Adipocyte (in vitro differentiated cells): ENCODE measurements around the gene KCTD10.
"Not testable (repeated sequence)": the region's sequence is repeated elsewhere in the genome, so short reads cannot be mapped to it uniquely, and the experiment has no call there.

Experiments used
- DNase-seq: peaks from one replicate; pipeline ENCODE4 v3.0.0-alpha.2; 2015; ENCODE audit warnings: low read depth
- H3K27me3 ChIP-seq: replicated peaks from 2 replicates; pipeline ENCODE4 v1.7.0; 2013; ENCODE audit warnings: mild to moderate bottlenecking, low read length, moderate library complexity; ENCODE audit not compliant: control insufficient read depth, insufficient read depth
- H3K36me3 ChIP-seq: 2 replicates; pipeline ENCODE4 v1.7.0; 2013; ENCODE audit warnings: low read length, mild to moderate bottlenecking, moderate library complexity; ENCODE audit not compliant: control insufficient read depth, insufficient read depth, severe bottlenecking
- H3K4me1 ChIP-seq: 2 replicates; pipeline ENCODE4 v1.7.0; 2013; ENCODE audit warnings: mild to moderate bottlenecking, low read length, moderate library complexity; ENCODE audit not compliant: control insufficient read depth, insufficient read depth
- H3K4me3 ChIP-seq: 2 replicates; pipeline ENCODE4 v1.7.0; 2013; ENCODE audit warnings: mild to moderate bottlenecking, low read length, moderate library complexity
- H3K9ac ChIP-seq: 2 replicates; pipeline ENCODE4 v1.7.0; 2013; ENCODE audit warnings: mild to moderate bottlenecking, low read length, moderate library complexity
- H3K9me3 ChIP-seq: 2 replicates; pipeline ENCODE4 v1.7.0; 2013; ENCODE audit warnings: mild to moderate bottlenecking, low read length, moderate library complexity; ENCODE audit not compliant: control insufficient read depth

Gene KCTD10

DNA sequence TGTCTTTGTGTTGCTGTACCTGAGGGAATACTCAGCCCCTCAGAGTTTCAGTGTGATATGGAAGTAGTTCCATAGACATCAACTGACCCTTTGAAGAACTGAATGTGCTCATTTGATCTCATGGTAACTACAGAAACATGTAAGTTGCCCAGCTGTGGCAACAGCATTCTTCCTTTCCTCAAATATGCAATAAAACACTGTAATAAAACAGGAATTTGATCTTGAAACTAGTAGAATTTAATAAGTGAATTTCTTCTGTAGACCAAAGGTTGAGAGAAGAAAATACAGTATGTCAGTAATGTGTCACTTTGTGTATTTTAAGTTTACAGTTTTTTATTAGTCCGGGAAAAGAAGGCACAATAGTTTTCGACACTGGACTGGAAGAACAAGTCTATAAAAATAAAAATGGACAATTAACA lies 31.9 kb downstream of the KCTD10 start:
- Histone ChIP-seq H3K36me3 (peaks cover 19% of the 10 kb centered on the region), H3K9me3 (no peaks in the 10 kb centered on the region), H3K27me3 (no peaks in the 10 kb centered on the region), H3K4me3 (no peak overlapping the region), H3K4me1 (peaks cover 62% of the 10 kb centered on the region), H3K9ac (peak overlapping the region; percentile 57)
- peak; percentile 85 for DNase-seq

DNA sequence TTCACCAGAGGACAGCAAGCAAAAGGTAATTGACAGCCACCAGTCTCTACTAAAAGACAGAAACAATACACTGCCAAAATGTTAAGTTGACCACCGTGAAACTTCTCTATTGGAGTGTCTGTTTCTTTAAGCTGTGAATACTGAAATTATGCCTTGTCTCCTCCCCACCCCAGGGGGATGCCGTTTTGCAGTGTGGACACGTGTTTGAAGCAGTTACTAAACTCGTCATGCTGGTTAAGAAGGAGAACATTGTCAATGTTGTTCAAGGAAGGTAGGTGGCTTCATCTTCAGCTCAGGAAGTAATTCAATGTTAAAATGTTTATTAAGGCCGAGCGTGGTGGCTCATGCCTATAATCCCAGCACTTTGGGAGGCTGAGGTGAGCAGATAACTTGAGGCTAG lies 32.8 kb downstream of the KCTD10 start:
- H3K4me3 ChIP-seq: no peak overlapping the region
- peaks cover 69% of the 10 kb centered on the region for H3K4me1 ChIP-seq
- no peaks in the 10 kb centered on the region for H3K9me3 ChIP-seq
- peak overlapping the region; percentile 57 for H3K9ac ChIP-seq
- DNase-seq: no peak
- peaks cover 19% of the 10 kb centered on the region for H3K36me3 ChIP-seq
- no peaks in the 10 kb centered on the region for H3K27me3 ChIP-seq

DNA sequence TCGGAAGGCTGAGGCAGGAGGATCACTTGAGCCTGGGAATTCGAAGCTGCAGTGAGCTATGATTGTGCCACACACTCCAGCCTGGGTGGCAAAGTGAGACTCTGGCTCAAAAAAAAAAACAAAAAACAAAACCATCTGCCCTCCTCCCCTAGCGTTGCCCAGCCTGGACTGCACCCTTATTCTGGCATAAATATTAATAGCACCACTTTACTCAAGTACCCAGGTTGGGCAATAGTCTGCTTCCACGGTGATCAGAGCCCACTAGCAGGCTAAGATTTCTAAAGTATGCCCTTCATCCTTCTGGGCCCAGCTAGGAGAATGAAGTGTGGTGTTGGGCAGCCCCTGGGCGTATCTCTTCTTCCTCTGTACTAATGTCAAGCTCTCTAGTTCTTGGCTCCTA lies 33.3 kb downstream of the KCTD10 start:
- peaks cover 68% of the 10 kb centered on the region for H3K4me1 ChIP-seq
- no peaks in the 10 kb centered on the region for H3K27me3 ChIP-seq
- no peak overlapping the region for H3K4me3 ChIP-seq
- peaks cover 19% of the 10 kb centered on the region for H3K36me3 ChIP-seq
- peak; percentile 29 for DNase-seq
- H3K9ac ChIP-seq: peak overlapping the region; percentile 39
- no peaks in the 10 kb centered on the region for H3K9me3 ChIP-seq

DNA sequence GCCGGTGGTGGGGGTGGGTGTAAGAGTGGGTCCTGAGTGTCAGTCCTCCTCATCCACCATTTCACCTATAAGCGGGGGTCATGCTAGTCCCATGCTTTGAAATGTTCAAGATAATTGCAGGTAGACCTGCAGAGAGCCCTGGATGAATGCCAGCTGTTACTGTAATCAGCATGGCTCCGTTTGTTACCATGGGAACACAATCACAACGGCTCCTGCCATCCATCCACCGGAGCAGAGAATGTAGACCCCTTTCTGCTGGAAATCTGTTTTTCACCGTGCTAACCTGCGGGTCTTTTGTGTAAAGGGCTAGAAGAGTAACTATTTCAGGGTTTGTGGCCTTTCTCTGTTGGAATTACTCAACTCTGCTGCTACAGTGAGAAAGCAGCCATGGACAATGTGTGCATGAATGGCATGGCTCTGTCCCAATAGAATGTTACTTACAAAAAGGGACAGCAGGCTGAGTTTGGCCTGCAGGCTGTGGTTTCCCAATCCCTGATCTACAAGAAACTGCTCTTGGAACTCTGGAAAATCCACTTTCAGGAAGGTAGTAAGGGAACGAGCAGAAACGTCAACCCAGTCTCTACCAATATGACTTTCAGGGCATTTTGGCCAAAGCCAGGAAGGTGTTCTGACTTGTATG lies 36.1 kb downstream of the KCTD10 start:
- Histone ChIP-seq H3K9me3 (no peaks in the 10 kb centered on the region), H3K9ac (peak overlapping the region; percentile 17), H3K4me1 (peaks cover 59% of the 10 kb centered on the region), H3K36me3 (no peaks in the 10 kb centered on the region), H3K27me3 (no peaks in the 10 kb centered on the region), H3K4me3 (peak overlapping the region; percentile 4)
- DNase-seq: peak; percentile 57

DNA sequence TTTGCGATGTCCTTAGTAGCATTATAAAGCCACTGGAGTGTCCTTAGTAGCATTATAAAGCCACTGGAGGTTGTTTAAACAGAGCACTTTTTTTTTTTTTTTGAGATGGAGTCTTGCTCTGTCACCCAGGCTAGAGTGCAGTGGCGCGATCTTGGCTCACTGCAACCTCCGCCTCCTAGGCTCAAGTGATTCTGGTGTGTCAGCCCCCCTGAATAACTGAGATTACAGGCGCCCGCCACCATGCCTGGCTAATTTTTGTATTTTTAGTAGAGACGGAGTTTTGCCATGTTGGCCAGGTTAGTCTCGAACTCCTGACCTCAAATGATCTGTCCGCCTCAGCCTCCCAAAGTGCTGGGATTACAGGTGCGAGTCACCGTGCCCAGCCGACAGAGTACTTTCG lies 37.1 kb downstream of the KCTD10 start:
- H3K9ac ChIP-seq, H3K36me3 ChIP-seq, H3K4me3 ChIP-seq, H3K27me3 ChIP-seq, DNase-seq, H3K9me3 ChIP-seq: not testable (repeated sequence)
- peaks cover 49% of the 10 kb centered on the region for H3K4me1 ChIP-seq

DNA sequence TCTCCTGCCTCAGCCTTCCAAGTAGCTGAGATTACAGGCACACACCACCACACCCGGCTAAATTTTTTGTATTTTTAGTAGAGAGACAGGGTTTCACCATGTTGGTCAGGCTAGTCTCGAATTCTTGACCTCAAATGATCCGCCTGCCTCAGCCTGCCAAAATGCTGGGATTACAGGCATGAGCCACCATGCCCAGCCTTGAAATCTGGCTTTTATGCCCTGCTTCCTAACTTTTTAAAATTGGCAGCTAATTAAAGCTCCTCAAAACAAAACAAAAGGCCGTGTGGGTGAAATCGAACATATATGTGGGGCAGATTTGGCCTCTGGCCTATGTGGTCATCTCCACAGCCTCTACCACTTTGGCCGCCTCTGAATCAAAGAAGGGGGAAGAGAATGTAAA lies 37.9 kb downstream of the KCTD10 start:
- H3K36me3 ChIP-seq: no peaks in the 10 kb centered on the region

DNA sequence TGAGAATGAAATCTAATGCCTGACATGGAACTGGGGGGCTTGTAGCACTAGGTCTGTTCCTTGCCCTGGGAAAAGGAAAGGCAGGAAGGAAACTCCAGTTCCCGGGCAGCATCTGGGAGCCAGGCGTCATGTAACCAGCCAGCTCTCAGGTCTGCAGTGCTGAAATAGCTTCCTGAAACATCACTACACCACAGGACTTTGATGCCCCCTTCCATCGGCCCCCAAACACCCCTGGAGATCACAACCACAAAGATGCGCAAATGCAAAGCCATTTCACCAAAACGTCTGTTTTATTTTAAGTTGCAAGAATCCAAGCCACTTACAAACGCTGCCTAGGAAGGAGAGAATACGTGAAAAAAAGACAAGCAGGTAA lies 40.9 kb downstream of the KCTD10 start:
- H3K9me3 ChIP-seq: no peaks in the 10 kb centered on the region
- no peak overlapping the region for H3K9ac ChIP-seq
- no peak for DNase-seq
- H3K27me3 ChIP-seq: no peaks in the 10 kb centered on the region
- peaks cover 32% of the 10 kb centered on the region for H3K4me1 ChIP-seq
- no peaks in the 10 kb centered on the region for H3K36me3 ChIP-seq
- no peak overlapping the region for H3K4me3 ChIP-seq

More for the DNA sequence above, 37.9 kb downstream of the KCTD10 start:
- H3K4me1 ChIP-seq: peaks cover 41% of the 10 kb centered on the region
- H3K9me3 ChIP-seq: no peaks in the 10 kb centered on the region
- no peaks in the 10 kb centered on the region for H3K27me3 ChIP-seq
- no peak overlapping the region for H3K4me3 ChIP-seq
- no peak for DNase-seq
- no peak overlapping the region for H3K9ac ChIP-seq

DNA sequence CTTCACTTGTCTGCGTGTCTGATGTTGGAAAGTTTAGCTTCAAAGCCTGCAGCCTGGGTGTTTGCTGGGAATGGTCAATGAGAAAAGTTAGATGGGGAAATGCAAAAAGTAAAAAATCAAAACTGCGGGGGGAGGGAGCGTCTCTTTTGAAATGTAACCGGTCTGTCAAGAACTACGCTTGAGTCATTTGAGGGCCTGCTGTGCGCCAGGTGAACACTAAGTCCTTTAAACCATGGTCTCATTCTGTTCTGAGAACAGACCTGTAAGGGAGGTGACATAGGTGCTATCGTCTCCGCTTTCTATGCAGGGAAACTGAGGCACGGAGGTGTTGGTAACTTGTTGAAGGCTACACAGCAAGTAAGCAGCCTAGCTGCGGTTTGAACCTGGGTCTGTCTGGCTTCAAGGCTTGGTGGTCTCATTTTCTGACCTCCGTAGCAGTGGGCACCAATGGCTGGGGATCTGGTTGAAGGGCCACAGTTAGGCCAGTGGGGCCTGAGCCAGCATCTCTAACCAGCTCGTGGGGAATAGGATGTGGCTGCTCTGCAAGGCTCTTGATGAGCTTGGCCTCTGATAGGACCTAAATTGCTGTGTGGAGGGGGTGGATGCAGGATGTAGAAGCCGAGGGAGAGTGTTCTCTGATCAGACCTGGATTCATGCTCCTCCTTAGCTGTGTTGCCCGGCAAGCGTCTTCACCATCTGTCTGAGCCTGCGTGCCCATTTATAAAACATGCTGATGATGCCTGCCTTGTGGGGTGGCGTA lies 41.5 kb downstream of the KCTD10 start:
- Histone ChIP-seq H3K36me3 (no peaks in the 10 kb centered on the region), H3K9ac (no peak overlapping the region), H3K4me1 (peaks cover 27% of the 10 kb centered on the region), H3K27me3 (no peaks in the 10 kb centered on the region), H3K9me3 (no peaks in the 10 kb centered on the region), H3K4me3 (no peak overlapping the region)
- no peak for DNase-seq

DNA sequence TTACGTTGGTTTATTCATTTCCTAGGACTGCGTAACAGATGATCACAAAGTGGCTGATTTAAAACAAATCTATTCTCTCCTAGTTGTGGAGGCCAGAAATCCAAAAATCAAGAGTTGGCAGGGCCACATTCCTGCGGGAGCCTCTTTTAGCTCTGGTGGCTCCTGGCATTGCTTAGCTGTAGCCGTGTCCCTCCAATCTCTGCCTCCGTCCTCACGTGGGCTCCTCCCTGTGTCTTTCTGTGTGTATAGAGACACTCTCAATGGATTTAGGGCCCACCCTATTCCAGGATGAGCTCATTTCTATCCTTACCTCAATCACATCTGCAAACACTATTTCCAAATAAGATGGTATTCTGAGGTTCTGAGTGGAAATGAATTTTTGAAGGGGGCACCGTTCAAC lies 42.5 kb downstream of the KCTD10 start:
- H3K27me3 ChIP-seq: no peaks in the 10 kb centered on the region
- peaks cover 19% of the 10 kb centered on the region for H3K4me1 ChIP-seq
- no peak overlapping the region for H3K4me3 ChIP-seq
- H3K9ac ChIP-seq: no peak overlapping the region
- no peak for DNase-seq
- H3K36me3 ChIP-seq: no peaks in the 10 kb centered on the region
- no peaks in the 10 kb centered on the region for H3K9me3 ChIP-seq

DNA sequence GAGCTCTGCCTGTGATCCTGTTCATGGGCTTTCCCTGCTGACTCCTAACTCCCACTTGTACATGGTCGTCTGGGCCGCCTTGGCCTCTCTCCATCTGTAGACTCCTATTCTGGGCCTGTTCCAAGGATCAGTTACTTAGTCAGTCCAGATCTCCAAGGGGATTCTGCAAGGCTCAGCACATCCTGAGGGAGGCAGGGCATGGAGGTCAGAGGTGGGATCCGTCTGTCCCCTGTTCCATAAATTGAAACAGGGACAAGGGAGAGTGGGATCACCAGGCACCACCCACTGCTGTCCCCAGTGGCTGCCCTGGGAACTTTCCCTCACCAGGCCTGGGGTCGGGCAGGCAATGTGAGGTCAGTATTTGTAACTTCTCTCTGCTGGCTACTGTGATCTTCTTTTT lies 43.5 kb downstream of the KCTD10 start:
- Histone ChIP-seq H3K9ac (no peak overlapping the region), H3K9me3 (no peaks in the 10 kb centered on the region), H3K36me3 (no peaks in the 10 kb centered on the region), H3K4me3 (no peak overlapping the region), H3K4me1 (peaks cover 10% of the 10 kb centered on the region), H3K27me3 (no peaks in the 10 kb centered on the region)
- no peak for DNase-seq

DNA sequence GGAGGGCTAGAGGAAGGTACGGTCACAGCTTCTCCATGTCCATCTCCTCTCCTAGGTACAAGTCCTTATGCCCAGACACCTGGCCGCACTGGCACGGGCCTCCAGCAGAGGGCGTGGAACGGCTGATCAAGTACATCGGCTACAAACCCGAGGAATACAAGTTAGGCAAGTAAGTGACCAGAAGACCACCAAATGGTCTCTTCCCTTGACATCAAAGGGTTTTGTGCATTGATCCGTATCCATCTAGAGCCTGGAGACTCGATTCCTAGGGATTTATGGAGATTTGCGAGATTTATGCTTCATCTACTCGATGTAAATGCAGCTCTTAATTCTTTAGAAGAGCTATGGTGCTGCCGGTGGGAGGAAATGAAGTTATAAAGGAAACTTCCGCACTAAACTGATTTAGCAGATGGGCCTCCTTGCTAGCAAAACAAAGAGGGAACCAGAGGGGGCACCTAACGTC lies 44.2 kb downstream of the KCTD10 start:
- H3K4me3 ChIP-seq: no peak overlapping the region
- H3K36me3 ChIP-seq: no peaks in the 10 kb centered on the region
- no peak overlapping the region for H3K9ac ChIP-seq
- peaks cover 10% of the 10 kb centered on the region for H3K4me1 ChIP-seq
- no peaks in the 10 kb centered on the region for H3K9me3 ChIP-seq
- DNase-seq: peak; percentile 87
- H3K27me3 ChIP-seq: no peaks in the 10 kb centered on the region
